GM18951 (cell line): Measurements from ENCODE around the gene CRACR2B.
A peak's percentile ranks its signal among the peaks of the same experiment; 100 is the strongest.

ENCODE experiments used
- POLR2A ChIP-seq: IDR thresholded peaks from 4 replicates; pipeline ENCODE4 v1.6.1; 2011; ENCODE audit warnings: mild to moderate bottlenecking; ENCODE audit not compliant: insufficient read length, insufficient read depth; ENCODE audit errors: extremely low read depth
- in situ Hi-C: fragments of 300-500 bp; cut with MboI; formaldehyde crosslinking; loops from one replicate; pipeline ENCODE4 v1.12.0; 2022; ENCODE audit warnings: low sequenced_read_pairs, mixed read lengths, inconsistent platforms; ENCODE audit not compliant: unreplicated experiment

CRACR2B gene

DNA sequence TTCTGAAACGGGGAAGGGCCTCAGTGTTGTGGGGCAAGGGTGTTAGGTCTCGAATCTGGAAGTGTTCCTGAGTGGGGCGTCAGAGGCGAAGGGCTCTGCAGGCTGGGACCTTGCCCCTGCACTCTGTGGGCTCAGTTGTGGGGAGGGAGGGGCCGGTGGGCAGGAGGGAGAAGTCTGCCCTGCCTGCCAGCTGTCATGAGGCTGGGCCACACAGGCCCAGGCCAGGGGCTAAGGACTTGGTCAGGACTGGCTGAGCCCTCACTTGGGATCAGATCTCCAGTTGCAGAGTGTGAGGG is at the start of gene CRACR2B:
TSS of gene CRACR2B (plus strand) at position 23 of the 296 bp plus-strand sequence. CDS start 689 bp downstream, outside the sequence.
- in situ Hi-C loops: no loop called here
- TF ChIP-seq POLR2A: no peak

DNA sequence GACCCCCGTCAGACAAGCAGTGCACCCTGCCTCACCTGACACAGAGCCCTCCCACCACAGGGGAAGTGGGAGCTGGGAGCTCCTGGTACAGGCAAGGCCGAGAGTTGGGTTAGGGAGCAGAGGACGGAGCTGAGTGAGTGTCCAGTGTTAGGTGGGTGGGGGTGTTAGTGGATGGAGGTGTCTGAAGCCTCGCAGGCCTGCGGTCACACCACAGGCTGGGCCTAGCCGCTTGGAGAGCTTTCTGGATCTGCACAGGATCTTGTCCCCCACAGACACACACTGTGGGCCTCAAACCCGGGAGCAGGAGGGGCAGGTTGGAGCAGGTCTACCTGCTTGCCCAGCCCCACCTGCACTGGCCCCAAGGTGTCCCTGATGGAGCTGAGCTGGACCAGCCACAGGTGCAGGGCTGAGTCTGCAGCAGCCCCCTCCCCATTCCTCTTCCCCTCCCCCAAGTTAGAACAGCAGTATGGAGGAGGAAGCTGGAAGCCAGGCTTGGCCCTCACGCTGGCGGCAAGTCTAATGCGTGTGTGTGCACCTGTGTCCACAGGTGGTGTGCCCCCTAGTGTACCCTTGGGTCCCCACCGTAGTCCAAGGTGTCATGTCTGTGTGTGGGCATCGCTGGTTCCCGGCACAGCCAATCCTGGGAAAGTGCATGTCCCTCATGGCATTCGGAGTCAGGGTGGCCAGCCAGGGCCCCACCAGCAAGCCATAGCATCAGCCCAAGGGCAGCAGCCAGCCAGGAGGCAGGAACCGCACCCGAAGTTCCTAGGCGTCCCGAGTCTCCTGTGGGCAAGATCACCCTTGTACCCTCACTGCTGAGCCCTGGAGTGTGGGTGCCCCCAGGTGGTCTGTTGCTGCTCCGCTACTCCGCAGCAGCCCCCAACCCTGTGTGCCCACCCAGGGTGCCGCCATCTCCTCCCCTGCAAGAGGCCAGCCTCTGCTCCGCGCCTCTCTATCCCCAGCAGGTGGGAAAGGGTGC is 48.5 kb upstream of the CRACR2B start:
- TF ChIP-seq POLR2A: no peak
- in situ Hi-C loops: no loop called here

DNA sequence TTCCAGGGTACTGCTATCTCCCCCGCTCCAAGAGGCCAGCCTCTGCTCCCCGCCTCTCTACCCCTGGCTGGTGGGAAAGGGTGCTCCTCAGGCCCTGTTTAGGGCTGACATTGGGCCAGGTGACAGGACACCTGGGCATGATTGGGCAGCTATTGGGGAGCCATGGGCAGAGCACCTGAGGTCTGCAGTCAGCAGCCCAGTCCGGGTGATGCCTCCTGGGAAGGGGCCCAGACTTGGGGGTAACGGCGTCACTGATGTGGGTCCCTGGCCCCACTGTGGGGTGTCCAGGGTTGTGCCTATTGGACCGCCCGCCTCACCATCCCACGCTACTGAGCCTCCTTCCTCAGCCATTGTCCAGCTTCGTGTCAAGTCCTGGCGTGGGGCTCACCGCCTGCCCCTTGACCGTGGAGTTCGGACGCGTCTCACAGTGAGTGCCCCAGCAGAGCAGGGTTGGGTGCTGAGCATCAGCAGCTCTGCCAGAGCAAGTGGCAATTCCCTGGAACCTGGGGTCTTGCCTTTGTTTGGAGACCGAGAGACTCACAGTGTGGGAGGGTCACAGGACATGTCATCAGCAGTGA is 47.7 kb upstream of the CRACR2B start:
- in situ Hi-C loops: no loop called here
- TF ChIP-seq POLR2A: no peak

DNA sequence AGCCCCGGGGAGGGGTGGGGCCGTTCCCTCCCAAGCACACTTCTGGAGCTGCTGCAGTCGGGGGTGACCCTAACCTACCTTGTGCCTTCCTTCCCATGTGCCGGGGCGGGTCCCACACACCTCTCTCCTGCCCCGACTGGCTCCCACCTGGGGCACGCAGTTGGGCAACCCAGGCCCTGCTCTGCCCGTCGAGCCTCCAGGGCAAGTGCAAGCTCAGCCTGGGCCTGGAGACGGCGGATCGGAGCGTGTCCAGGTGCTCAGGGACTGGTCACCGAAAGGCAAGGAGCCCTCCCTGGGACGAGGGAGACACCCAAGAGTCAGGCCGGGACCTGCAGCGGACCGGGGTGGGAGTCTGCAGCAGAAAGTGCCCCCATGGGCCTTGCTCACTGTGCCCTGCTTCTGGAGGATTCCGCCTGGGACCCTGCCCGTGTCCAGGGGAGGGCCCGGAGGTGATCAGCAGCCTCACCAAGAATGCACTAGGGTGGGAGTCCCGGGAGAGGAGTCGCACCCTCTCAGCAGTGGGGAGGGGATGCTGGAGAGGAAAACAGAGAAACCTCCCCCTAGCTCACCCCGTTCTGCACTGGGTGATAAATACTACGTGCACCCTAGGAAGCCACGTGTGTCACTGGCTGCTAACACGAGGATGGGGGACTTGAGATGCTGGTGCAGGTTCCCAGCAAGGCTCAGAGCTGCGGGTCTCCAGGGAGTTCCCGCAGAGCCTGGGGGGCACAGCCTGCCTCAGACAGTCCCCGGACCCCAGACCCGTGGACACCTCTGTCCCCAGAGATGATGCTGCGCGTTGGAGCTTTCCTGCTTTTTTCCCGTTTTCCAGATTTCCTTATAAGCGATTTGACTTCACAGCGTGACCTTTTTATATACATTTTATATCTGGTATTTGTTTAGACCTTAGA is 45.2 kb upstream of the CRACR2B start:
- TF ChIP-seq POLR2A: no peak
- in situ Hi-C loops: no loop called here

DNA sequence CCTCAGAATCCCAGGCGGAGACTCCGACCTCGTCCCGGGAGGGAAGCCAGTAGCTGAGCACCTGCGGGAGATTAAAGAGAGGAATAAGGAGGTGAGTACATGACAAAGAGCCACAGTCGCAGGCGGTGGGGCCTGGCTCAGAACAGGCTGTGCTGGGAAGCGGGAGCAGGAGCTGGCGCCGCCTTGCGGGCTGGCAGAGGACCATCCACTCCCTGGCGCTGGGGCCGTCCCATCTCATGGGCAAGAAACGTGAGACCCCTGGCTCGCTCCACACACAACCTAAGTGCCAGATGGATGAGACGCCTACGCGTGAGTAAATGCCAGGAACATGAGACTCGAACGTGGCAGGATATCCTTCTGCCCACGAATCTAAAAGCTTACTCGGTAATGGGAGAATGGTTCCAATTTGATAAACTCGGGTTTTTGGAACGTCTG is 44.1 kb upstream of the CRACR2B start:
- TF ChIP-seq POLR2A: no peak
- in situ Hi-C loops: no loop called here

DNA sequence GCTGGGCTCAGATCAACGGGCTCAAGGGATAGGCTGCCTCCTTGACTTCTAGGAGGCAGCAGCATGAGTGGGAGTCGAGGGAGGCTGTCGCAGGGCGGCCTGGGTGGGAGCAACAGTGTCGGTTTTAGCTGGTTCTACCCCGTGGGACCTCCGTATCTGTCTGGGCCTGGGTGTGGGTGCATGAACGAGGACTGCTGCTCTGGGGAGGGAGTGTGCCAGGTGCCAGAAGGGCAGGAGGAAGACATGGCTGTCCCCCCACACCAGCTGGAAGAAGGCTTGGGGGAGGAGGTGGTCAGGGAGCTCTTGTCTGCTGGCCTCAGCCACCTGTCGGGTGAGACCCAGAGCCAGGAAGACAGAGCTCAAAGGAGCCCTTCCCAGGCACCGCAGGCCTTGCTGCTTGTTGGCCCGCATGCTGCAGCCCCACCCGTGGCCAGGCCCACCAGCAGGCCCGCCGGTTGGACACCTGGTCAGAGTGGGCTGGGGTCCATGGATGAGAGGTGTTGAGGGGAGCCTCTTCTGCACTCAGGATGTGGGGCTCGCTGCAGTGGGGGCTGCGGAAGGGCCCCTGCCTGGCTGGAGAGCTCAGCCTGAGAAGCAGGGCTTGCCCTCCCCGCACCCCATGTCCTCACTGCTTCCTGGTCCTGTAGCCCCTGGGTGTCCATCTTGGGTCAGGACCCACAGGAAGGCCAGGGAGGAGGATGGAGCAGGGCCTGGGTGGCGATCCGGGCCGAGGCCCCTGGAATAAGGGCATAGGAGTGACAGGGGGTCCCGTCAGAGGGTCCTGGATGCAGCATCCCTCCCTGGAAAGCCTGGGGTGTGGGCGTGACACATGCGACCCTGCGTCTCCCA is 41.3 kb upstream of the CRACR2B start:
- in situ Hi-C loops: no loop called here
- TF ChIP-seq POLR2A: no peak

DNA sequence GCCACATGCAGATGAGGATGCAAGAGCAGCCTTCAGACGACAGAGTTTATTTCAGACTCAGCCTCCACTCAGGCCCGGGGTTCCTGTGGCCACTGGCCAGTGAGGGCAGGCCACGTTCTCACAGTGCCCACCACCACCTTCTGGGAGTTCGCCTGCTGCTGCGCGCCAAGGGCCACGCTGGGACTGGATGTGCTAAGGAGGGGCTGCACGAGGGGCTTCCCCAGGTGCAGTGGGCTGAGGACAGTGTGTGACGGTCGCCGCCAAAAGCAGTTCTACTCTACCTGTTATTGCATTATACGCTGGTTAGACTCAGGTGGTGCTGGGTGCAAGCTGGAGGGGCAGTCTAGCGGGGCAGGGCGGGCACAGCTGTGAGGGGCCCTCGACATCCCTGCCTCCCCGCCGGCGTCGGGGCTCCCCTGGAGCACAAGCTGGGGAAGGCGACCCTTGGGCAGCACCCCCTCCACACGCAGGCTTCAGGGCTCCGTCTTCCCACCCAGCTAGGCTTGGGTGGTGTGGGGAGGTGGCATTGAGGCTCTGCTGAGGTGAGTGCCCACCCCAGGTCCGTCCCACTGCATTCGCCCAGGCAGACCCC is 40.5 kb upstream of the CRACR2B start:
- TF ChIP-seq POLR2A: peak; percentile 9
- in situ Hi-C loops: no loop called here

DNA sequence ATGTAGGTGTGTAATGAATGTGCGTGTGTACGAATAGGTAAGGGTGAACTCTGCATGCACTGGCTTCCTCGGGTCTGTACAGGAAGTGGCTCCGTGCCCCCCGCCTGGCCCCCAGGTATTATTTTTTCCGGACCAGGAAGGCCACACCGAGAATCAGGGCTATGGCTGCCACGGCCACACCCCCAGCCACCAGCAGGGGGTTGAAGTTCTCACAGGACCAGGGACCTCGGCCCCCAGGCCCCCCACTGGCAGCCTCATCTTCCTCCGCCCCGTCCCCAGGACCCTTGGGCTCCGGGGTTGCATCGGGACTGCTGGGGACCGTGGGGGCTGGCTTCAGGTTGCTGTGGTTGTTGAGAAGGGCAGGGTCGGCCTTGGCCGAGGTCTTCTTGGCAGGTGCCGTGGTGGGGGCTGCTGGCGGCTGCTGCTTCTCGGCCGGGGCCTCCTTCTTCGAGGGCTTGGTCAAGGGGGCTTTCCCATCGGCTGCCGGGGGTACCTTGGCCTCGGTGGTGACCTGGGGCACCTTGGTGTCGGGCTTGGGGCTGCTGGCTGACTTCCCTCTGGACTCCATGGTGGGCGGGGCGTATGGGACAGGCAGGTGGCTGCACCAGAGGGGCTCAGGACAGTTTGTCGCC is 39.6 kb upstream of the CRACR2B start:
- TF ChIP-seq POLR2A: no peak
- in situ Hi-C loops: no loop called here

DNA sequence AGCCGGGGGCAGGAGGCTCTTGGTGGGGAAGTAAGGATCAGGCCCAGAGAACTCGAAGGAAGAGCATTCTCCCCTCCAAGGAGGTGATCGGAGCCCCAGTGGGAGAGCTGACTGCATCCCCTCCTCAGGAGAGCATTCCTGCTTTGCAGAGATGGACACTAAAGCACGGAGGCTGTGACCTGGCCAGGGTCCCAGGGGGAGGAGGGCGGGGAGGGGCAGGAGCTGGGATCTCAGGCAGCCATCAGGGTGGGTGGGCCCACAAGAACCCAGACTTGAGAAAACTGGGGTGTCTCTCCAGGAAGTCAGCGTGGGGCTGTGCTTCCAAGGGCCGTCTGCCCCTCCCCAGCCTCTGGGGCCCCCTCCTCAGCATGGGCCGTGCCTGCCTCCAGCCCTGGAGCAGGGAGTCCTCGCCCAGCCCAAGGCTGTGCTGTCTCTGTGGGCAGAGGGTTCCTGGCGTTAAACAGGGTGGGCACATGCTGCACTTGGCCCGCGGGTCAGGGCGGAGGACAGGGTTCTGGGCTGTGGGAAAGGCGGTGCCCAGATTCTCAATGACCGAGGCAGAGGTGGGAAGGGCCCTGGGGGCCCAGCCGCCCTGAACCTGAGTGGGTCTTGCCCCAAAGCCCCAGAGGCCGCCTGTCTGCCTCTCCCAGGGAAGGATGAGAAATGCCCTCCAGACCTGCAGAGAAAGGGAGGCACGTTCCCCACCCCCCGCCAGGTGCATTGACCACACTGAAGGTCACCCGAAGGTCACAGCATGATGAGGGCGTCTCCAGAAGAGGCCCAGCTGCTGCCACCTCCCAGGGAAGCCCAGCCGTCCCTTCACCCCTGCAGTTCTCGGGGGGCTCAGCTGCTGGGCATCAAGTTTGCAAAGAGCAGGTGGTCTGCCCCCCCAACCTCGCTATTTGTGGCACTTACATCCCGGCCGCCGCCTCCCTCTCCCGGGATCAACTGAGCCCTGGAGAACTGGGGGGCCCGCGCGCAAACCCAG is 38.5 kb upstream of the CRACR2B start:
- TF ChIP-seq POLR2A: no peak
- in situ Hi-C loops: no loop called here

DNA sequence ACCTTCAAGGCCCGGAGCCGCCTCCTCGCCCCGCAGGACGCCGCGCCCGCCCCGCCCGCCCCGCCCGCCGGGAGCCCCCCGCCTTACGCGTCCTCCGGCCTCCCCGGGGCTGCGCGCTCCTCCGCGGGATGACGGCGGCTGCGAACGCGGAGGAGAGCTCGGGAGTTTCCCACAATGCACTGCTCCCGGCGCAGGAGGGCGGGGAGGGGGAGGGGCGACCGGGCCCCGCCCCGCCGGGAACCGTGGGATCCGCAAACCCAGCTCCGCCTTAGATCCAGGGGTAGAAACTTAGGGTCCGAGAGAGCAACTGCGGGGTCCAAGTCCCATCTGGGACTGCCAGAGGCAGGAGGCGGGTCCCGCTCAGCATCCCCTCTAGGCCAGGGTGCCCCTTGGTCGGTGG is 37.8 kb upstream of the CRACR2B start, which contains the start of gene CEND1:
TSS of gene CEND1 (minus strand) at position 148 of the 400 bp plus-strand sequence. CDS start 1,514 bp downstream, outside the sequence.
- TF ChIP-seq POLR2A: no peak
- in situ Hi-C loops: no loop called here
